DMS53 treated with DMSO at 0.1 percent for 48 hours (cell line): ENCODE data around the gene MRPL54.
"Not testable (repeated sequence)": the region's sequence is repeated elsewhere in the genome, so short reads cannot be mapped to it uniquely, and the experiment has no call there.

ENCODE experiments used
- DNase-seq: peaks from one replicate; lab custom pipeline; 2025; ENCODE audit not compliant: unreplicated experiment; lab: John Stamatoyannopoulos, UW

MRPL54 gene

GRCh38 chr19:3738477-3739220, 23.8 kb upstream of the MRPL54 start:
- DNase-seq = no peak

- no peak for DNase-seq
Observed at GRCh38 chr19:3740431-3740830, 22.1 kb upstream of the MRPL54 start.

- no peak for DNase-seq
Observed at GRCh38 chr19:3743486-3743885, 19.0 kb upstream of the MRPL54 start.

GRCh38 chr19:3745363-3746045, 17.0 kb upstream of the MRPL54 start:
- no peak for DNase-seq

GRCh38 chr19:3746371-3747056, 16.0 kb upstream of the MRPL54 start:
- DNase-seq = no peak

GRCh38 chr19:3748965-3749364, 13.5 kb upstream of the MRPL54 start:
- DNase-seq = no peak

GRCh38 chr19:3750211-3750610, 12.3 kb upstream of the MRPL54 start:
- no peak for DNase-seq

- no peak for DNase-seq
Observed at GRCh38 chr19:3751236-3751635, 11.2 kb upstream of the MRPL54 start.

GRCh38 chr19:3752492-3752891, 10.0 kb upstream of the MRPL54 start:
- DNase-seq = no peak

- no peak for DNase-seq
Observed at GRCh38 chr19:3753631-3754410, 8.7 kb upstream of the MRPL54 start.

- DNase-seq = not testable (repeated sequence)
Observed at GRCh38 chr19:3757705-3758104, 4.8 kb upstream of the MRPL54 start.

- DNase-seq = not testable (repeated sequence)
Observed at GRCh38 chr19:3758297-3758696, 4.2 kb upstream of the MRPL54 start.

GRCh38 chr19:3759482-3760254, 2.8 kb upstream of the MRPL54 start:
- no peak for DNase-seq

- DNase-seq = no peak
Observed at GRCh38 chr19:3760871-3761361, 1.6 kb upstream of the MRPL54 start.

- peak; percentile 61 for DNase-seq
Observed at GRCh38 chr19:3761382-3762129, 926 bp upstream of the MRPL54 start, which contains the start of gene APBA3. Gene APBA3, minus strand, starts transcription at chr19:3761692. Its CDS starts 1,428 bp downstream, at chr19:3760264.

- no peak for DNase-seq
Observed at GRCh38 chr19:3762130-3762473, 380 bp upstream of the MRPL54 start.

- no peak for DNase-seq
Observed at GRCh38 chr19:3765121-3765520, 2.6 kb downstream of the MRPL54 start.

- not testable (repeated sequence) for DNase-seq
Observed at GRCh38 chr19:3765757-3766156, 3.3 kb downstream of the MRPL54 start.

GRCh38 chr19:3766520-3766919, 4.0 kb downstream of the MRPL54 start:
- no peak for DNase-seq

GRCh38 chr19:3767050-3767449, 4.6 kb downstream of the MRPL54 start:
- DNase-seq = no peak
